ENCODE results near the gene SMAD1. TPM values are rescaled to one million over a fixed set of nuclear protein-coding genes. Genes with fewer than 3 reads are reported as not detected.

Gene SMAD1
- polyA plus RNA-seq, 4 donors = 53.2 to 64.2 (median 57.3) TPM

- DNase-seq (ENCODE audit: low read depth in 4 of 4, low spot score in 3 of 4) = no peak
Observed at GRCh38 chr4:145488310-145488709, 6.7 kb downstream of the SMAD1 start.

DNA sequence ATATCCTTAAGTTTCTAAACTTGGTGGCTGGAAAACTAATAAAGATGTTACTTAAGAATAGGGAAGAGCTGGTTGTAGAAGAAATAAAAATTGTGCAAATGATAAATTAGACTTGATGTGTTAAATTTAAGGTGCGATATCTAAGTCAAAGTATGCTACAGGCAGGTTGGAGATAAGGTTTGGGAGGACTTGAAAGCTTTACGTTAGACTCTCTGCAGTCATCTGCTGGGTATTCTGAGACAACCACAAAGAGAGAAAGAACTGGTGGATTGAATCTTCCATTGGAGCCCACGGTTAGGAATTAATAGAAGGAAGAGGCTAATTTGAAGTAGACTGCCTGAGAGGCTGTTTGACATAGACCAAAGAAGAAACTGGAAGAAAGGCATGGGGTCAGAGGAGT lies 7.9 kb downstream of the SMAD1 start:
- DNase-seq (ENCODE audit: low read depth in 4 of 4, low spot score in 3 of 4) = no peak

GRCh38 chr4:145490361-145490760 lies 8.7 kb downstream of the SMAD1 start:
- DNase-seq (ENCODE audit: low read depth in 4 of 4, low spot score in 3 of 4) = no peak

DNA sequence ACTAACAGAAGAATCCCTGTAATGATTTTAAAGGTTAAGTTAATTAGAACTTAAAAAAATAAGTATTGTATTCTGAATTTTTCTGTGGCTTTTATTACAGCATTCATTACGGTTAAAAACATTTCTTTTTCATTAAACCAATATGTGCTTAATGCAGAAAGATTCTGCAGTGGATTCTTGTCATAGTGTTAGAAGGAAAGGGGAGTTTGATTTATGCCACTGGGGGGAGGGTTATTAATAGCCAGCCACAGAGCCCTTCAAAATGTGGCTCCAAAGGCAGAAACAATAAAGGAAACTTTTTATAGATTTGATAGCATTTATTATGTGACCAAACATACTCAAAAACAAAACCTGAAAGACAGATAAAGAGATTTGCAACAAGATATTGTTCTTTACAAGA lies 9.1 kb downstream of the SMAD1 start:
- DNase-seq (ENCODE audit: low read depth in 4 of 4, low spot score in 3 of 4) = no peak

GRCh38 chr4:145492376-145492775 lies 10.7 kb downstream of the SMAD1 start:
- DNase-seq (ENCODE audit: low read depth in 4 of 4, low spot score in 3 of 4) = no peak

DNA sequence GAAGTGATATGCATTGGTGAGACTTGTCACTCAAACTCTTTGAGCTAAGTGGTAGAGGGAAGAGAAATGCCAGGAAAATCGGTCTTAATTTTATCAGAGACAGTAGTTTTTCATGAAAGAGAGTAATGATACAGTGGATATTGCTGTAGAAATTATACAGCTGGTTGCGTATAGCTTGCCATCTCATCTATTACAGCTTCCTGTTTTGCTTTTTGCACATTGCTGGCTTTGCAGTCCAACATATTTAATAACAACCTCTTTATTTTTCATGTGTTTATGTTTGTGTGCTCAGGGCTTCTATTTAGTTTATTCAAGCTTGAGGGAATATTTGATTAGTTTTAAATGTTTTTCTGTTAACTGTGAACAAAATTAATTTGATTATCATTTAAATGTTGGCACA lies 11.5 kb downstream of the SMAD1 start:
- DNase-seq (ENCODE audit: low read depth in 4 of 4, low spot score in 3 of 4) = no peak

DNA sequence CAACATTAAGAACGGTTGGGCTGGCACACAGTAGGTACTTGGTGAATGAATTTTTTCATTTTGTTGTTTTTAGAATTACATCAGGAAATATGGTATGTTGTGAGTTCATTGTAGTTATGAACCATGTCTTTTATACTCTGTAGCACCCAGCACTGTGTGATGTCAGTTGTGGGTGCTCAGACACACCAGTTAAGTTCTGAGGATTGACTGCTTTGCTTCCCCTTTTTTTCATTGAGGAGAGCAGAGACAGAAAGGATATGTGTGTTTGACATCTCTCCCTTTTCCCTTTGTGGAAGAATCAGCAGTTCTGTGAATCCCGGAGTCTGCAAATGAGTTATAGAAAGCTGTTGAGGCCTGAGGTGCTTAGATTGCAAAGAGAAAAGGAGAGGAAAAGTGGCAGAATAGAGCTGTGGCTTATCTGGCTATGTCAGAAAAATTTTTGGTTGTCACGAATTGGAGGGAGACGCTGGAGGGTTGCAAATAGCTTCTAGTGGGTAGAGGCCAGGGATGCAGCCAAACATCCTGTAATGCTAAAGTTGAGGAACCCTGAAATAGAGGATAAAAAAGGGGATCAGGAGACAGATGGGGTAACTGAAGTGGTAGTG lies 13.1 kb downstream of the SMAD1 start:
- no peak for DNase-seq (ENCODE audit: low read depth in 4 of 4, low spot score in 3 of 4)

DNA sequence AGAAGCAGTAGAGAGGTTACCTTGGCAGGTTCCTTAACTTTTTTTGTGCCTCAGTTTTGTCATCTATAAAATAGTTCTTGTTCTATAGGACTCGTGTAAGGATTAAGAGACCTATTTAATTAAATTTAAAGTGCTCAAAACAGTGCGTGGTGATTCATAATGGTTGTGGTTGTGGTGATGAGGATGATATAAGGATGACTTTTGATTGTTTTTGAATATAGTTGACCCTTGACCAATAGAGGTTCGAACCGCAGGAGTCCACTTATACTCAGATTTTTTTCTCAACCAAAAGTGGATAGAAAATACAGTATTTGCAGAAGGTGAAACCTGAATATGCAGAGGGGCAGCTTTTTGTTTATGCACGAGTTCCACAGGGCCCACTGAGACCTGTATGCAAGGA lies 14.6 kb downstream of the SMAD1 start:
- no peak for DNase-seq (ENCODE audit: low read depth in 4 of 4, low spot score in 3 of 4)

GRCh38 chr4:145497199-145498149 lies 15.8 kb downstream of the SMAD1 start:
- DNase-seq (ENCODE audit: low read depth in 4 of 4, low spot score in 3 of 4) = no peak

GRCh38 chr4:145498430-145498829 lies 16.8 kb downstream of the SMAD1 start:
- no peak for DNase-seq (ENCODE audit: low read depth in 4 of 4, low spot score in 3 of 4)

DNA sequence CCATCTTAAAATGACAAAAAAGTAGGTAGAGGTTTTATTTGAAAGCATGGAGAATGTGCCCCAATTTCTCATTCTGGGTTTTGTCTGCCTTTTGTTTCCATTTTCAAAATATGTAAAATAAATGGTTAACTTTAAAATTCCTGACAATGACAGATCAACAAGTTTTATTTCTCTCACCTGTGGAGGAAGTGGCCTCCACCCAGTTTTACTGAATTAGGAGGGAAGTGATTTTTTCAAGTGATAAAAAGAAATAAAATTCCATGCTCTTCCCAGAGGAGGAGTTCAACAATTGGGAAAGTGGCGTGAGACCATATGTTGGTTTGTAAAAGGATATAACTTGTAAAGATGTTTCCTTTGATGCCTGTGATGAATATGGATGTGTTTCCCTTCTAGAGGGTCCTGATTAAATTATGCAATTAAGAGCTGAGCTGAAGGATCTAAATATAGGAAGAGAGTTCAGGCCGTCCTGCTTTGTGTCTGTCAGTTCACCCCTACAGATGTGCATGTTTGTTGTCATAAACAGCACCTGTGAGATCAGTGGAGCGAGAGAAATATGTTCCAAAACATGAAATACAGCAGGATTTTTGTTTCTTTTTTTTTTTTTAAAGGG lies 19.5 kb downstream of the SMAD1 start:
- DNase-seq (ENCODE audit: low read depth in 4 of 4, low spot score in 3 of 4) = no peak

- DNase-seq (ENCODE audit: low read depth in 4 of 4, low spot score in 3 of 4) = no peak
Observed at GRCh38 chr4:145502809-145503208, 21.2 kb downstream of the SMAD1 start.

GRCh38 chr4:145503486-145504072 lies 21.9 kb downstream of the SMAD1 start:
- no peak for DNase-seq (ENCODE audit: low read depth in 4 of 4, low spot score in 3 of 4)

GRCh38 chr4:145505995-145506394 lies 24.3 kb downstream of the SMAD1 start:
- DNase-seq (ENCODE audit: low read depth in 4 of 4, low spot score in 3 of 4) = no peak

GRCh38 chr4:145507636-145508035 lies 26.0 kb downstream of the SMAD1 start:
- DNase-seq (ENCODE audit: low read depth in 4 of 4, low spot score in 3 of 4) = no peak

- no peak for DNase-seq (ENCODE audit: low read depth in 4 of 4, low spot score in 3 of 4)
Observed at GRCh38 chr4:145511913-145512522, 30.4 kb downstream of the SMAD1 start.

DNA sequence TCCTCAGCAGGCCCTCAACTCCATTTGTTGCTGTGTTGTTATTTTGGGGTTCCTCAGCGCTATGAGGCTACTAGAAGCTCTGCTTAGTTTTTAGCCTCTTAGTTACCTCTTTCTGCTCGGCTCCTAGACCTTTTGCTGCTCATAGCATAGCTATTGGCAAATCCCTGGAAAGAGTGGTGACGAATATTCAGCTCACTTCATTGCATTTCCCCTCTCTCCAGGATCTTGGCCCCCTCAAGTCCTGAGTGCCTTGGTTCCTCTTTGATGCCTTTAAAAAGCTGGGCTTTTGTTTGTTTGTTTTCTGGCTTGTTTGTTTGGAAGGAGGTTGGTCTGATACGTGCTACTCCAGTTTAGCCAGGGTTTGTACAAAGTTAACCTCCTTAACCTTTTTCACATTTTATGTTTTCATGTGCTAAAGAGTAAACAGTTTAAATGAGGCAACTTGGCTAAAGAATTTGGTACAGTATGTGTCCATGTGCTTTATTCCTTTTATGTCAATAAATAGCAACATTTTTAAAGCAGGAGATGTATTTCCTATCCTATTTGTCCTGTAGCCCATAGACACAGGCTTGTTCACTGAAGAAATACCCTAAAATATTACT lies 31.5 kb downstream of the SMAD1 start:
- no peak for DNase-seq (ENCODE audit: low read depth in 4 of 4, low spot score in 3 of 4)

DNA sequence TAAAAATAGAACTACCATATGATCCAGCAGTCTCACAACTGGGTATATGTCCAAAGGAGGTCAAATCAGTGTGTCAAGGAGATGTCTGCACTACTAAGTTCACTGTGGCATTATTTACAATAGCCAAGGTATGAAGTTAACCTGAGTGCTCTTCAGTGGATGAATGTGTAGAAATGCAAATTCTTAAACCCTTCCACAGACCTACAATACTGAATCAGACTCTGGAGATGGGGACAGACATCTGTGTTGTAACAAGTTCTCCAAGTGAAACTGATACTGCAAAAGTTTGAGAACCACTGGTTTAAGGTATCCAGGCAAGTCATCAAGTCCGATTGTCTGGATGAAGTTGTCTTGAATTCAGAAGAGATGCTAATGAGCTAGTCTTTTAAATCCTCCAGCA lies 38.5 kb downstream of the SMAD1 start:
- no peak for DNase-seq (ENCODE audit: low read depth in 4 of 4, low spot score in 3 of 4)

- DNase-seq (ENCODE audit: low read depth in 4 of 4, low spot score in 3 of 4) = no peak
Observed at GRCh38 chr4:145521282-145521681, 39.6 kb downstream of the SMAD1 start.

GRCh38 chr4:145523117-145523516 lies 41.5 kb downstream of the SMAD1 start:
- no peak for DNase-seq (ENCODE audit: low read depth in 4 of 4, low spot score in 3 of 4)

All from left renal pelvis (tissue), 4 donors.